Psoas muscle (tissue), 8 donors: ENCODE results near the gene MB21D2. TPM values are rescaled to one million over a fixed set of nuclear protein-coding genes. Genes with fewer than 3 reads are reported as not detected.

Experiments used
- ATAC-seq, 4 donors: fragments of 200-7000 bp; cut with Tn5 transposase; one replicate each; pipeline ENCODE4 v1.9.1; 2020; ENCODE audit warnings: moderate library complexity in 3 of 4, mild to moderate bottlenecking in 2 of 4
- DNase-seq, 2 donors: peaks; one replicate each; pipeline ENCODE4 v3.0.0-alpha.2; 2020
- H3K27ac ChIP-seq: fragments of 200-600 bp; one replicate; pipeline ENCODE4 v1.8.0; 2022
- H3K27me3 ChIP-seq, 3 donors: fragments of 200-600 bp in 1 of 3; one replicate each; pipeline versions ENCODE4 v1.6.1 to v1.8.0; 2013 to 2022; ENCODE audit warnings: low read length in 2 of 3, mild to moderate bottlenecking in 2 of 3, moderate library complexity in 1 of 3; ENCODE audit not compliant: insufficient read depth in 3 of 3
- H3K36me3 ChIP-seq, 2 donors: fragments of 200-600 bp in 1 of 2; one replicate each; pipeline versions ENCODE4 v1.6.1 to v1.8.0; 2013 to 2022; ENCODE audit warnings: low read depth in 1 of 2, mild to moderate bottlenecking in 1 of 2, moderate library complexity in 1 of 2; ENCODE audit not compliant: insufficient read depth in 1 of 2
- H3K4me1 ChIP-seq: fragments of 200-600 bp; one replicate; pipeline ENCODE4 v1.8.0; 2022
- H3K4me3 ChIP-seq: fragments of 200-600 bp; one replicate; pipeline ENCODE4 v1.8.0; 2022; ENCODE audit warnings: mild to moderate bottlenecking
- H3K9me3 ChIP-seq: fragments of 200-600 bp; one replicate; pipeline ENCODE4 v1.8.0; 2022
- CTCF ChIP-seq: fragments of 200-600 bp; IDR thresholded peaks from one replicate; pipeline ENCODE4 v1.8.0; 2022; ENCODE audit warnings: antibody characterized with exemption
- WGBS, 3 donors: extraction: QIAGEN DNeasy Blood & Tissue Kit; methylation state at CpG; one replicate each; pipeline versions ENCODE4 v1.1.6 to v1.1.7; 2013; 5-methylcytosine and 5-hydroxymethylcytosine counted together
- intact Hi-C, 2 donors: fragments of 100-400 bp; cut with DNase I; formaldehyde crosslinking; loops; one replicate each; pipeline versions ENCODE4 v1.11.0 to v1.14.2; 2022
- polyA plus RNA-seq, 3 donors: library from polyadenylated mRNA; stranded (reverse); fragments of 200-250 nt; gene quantifications; one replicate each; pipeline ENCODE4 v1.2.3, GENCODE V29; 2013
- total RNA-seq, 4 donors: library from RNA; stranded (reverse); fragmentation: NEBNext Ultra II Directional in 2 of 4; extraction: Animal tissue kit (Norgen Biotek cat#: 25700) in 2 of 4; gene quantifications; one replicate each; pipeline versions ENCODE4 v1.2.1 to v1.2.4, GENCODE V29; 2021 to 2023
- donor health status: healthy with polysubstance abuse.
- donor health status: DM: no; HTN: no; CAD: no; lungs with moderate emphysema.
- donor health status: Bipolar disorder and iron deficiency.
- donor health status: healthy.
- donor health status: DM: yes; HTN: yes; CAD: no.
- donor health status: DM: no; HTN: no; CAD: no.
- donor health status: DM: no; HTN: no; CAD: no.
- donor health status: DM: yes; HTN: yes; CAD: no.

The MB21D2 gene
- total and polyA plus RNA-seq, 7 donors = 0.61 to 2.6 (median 1.3) TPM

GRCh38 chr3:192826214-192827006 is 91.2 kb downstream of the MB21D2 start:
- ATAC-seq = peak in 1 of 4 donors; percentile 45
- 33 to 45% (median 38%) methylated on average over 4 of the region's 4 CpGs for WGBS, 3 donors
- H3K4me1 ChIP-seq = peaks cover 8% of the 10 kb centered on the region
- no peak for DNase-seq
- H3K36me3 ChIP-seq = no peaks in the 10 kb centered on the region
- no peak overlapping the region for H3K27ac ChIP-seq
- TF ChIP-seq CTCF = no peak
- intact Hi-C loops = no loop called here
- no peak overlapping the region for H3K4me3 ChIP-seq
- H3K9me3 ChIP-seq = no peaks in the 10 kb centered on the region
- H3K27me3 ChIP-seq = no peaks in the 10 kb centered on the region

- TF ChIP-seq CTCF = peak; percentile 8
- Histone ChIP-seq H3K4me1 (peaks cover 8% of the 10 kb centered on the region), H3K27me3 (no peaks in the 10 kb centered on the region), H3K36me3 (no peaks in the 10 kb centered on the region), H3K4me3 (no peak overlapping the region), H3K9me3 (no peaks in the 10 kb centered on the region), H3K27ac (no peak overlapping the region)
- intact Hi-C loops = no loop called here
- 81 to 89% (median 84%) methylated on average over 2 of the region's 2 CpGs for WGBS, 3 donors
- no peak for DNase-seq
- no peak for ATAC-seq
Measured at GRCh38 chr3:192825657-192826200, 91.9 kb downstream of the MB21D2 start.

- ATAC-seq = no peak
- Histone ChIP-seq H3K4me1 (peaks cover 8% of the 10 kb centered on the region), H3K4me3 (no peak overlapping the region), H3K36me3 (no peaks in the 10 kb centered on the region), H3K27ac (no peak overlapping the region), H3K9me3 (no peaks in the 10 kb centered on the region), H3K27me3 (no peaks in the 10 kb centered on the region)
- WGBS, 3 donors = 61 to 72% (median 64%) methylated on average over 1 of the region's 1 CpG
- TF ChIP-seq CTCF = no peak
- intact Hi-C loops = no loop called here
- DNase-seq = no peak
Measured at GRCh38 chr3:192825216-192825615, 92.4 kb downstream of the MB21D2 start.

- 96 to 99% (median 98%) methylated on average over 2 of the region's 2 CpGs for WGBS, 3 donors
- H3K27ac ChIP-seq = no peak overlapping the region
Measured at GRCh38 chr3:192824313-192824712, 93.3 kb downstream of the MB21D2 start.

More at GRCh38 chr3:192824313-192824712, 93.3 kb downstream of the MB21D2 start:
- Histone ChIP-seq H3K36me3 (no peaks in the 10 kb centered on the region), H3K27me3 (no peaks in the 10 kb centered on the region), H3K9me3 (no peaks in the 10 kb centered on the region), H3K4me3 (no peak overlapping the region), H3K4me1 (peaks cover 8% of the 10 kb centered on the region)
- no peak for ATAC-seq
- intact Hi-C loops = no loop called here
- no peak for TF ChIP-seq CTCF
- no peak for DNase-seq
